ENCODE results near the gene COLGALT1. TPM values are rescaled to one million over a fixed set of nuclear protein-coding genes. Genes with fewer than 3 reads are reported as not detected.

The COLGALT1 gene
- total and polyA plus RNA-seq, 9 of the 15 experiments (the other 6 are each of a cell fraction or from before 2014, with no cell fraction given): 4.9 to 119 (median 82.6) TPM

GRCh38 chr19:17511724-17512573 lies 43.5 kb upstream of the COLGALT1 start (continued):
- TF ChIP-seq, protein P1, sequence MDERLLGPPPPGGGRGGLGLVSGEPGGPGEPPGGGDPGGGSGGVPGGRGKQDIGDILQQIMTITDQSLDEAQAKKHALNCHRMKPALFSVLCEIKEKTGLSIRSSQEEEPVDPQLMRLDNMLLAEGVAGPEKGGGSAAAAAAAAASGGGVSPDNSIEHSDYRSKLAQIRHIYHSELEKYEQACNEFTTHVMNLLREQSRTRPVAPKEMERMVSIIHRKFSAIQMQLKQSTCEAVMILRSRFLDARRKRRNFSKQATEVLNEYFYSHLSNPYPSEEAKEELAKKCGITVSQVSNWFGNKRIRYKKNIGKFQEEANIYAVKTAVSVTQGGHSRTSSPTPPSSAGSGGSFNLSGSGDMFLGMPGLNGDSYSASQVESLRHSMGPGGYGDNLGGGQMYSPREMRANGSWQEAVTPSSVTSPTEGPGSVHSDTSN (CRISPR knock-in tag; IDR thresholded peaks at IDR 0.05; ENCODE audit: low read depth): no peak
- TF ChIP-seq, protein P1 (tag; conservative IDR thresholded peaks at IDR 0.05; ENCODE audit: low read depth): no peak
- TF ChIP-seq MBD2 (IDR thresholded peaks at IDR 0.05; ENCODE audit: borderline replicate concordance, low read depth): 0 out of 2 replicates have a peak, but pooled peaks have one; percentile 34
- TF ChIP-seq NFXL1 (CRISPR knock-in tag; IDR thresholded peaks at IDR 0.05): no peak
- TF ChIP-seq DEAF1 (CRISPR knock-in tag; IDR thresholded peaks at IDR 0.05): no peak
- no peak for TF ChIP-seq FOXK2 (conservative IDR thresholded peaks at IDR 0.05 in 1 of 2, IDR thresholded peaks at IDR 0.05 in 1 of 2; ENCODE audit: low read depth in 2 of 2)
- no peak for TF ChIP-seq NCOA4 (IDR thresholded peaks at IDR 0.05; ENCODE audit: partially characterized antibody)
- TF ChIP-seq EGR1 (conservative IDR thresholded peaks at IDR 0.05): peak; percentile 73
- no peak for TF ChIP-seq BRCA1 (IDR thresholded peaks at IDR 0.05)
- no peak for TF ChIP-seq BRCA1 (CRISPR knock-in tag; IDR thresholded peaks at IDR 0.05)
- peak; percentile 78; the same call in 1 of the 2 replicates for TF ChIP-seq PHF8 (IDR thresholded peaks at IDR 0.05; ENCODE audit: borderline replicate concordance, low read length)
- no peak for TF ChIP-seq ATF1 (CRISPR knock-in tag; IDR thresholded peaks at IDR 0.05)
- TF ChIP-seq ATF1 (tag; IDR thresholded peaks at IDR 0.05): peak; percentile 80
- peak; percentile 95 for TF ChIP-seq SP1 (CRISPR knock-in tag; IDR thresholded peaks at IDR 0.05)
- TF ChIP-seq MECOM (CRISPR knock-in tag; IDR thresholded peaks at IDR 0.05): no peak
- TF ChIP-seq, protein P2, sequence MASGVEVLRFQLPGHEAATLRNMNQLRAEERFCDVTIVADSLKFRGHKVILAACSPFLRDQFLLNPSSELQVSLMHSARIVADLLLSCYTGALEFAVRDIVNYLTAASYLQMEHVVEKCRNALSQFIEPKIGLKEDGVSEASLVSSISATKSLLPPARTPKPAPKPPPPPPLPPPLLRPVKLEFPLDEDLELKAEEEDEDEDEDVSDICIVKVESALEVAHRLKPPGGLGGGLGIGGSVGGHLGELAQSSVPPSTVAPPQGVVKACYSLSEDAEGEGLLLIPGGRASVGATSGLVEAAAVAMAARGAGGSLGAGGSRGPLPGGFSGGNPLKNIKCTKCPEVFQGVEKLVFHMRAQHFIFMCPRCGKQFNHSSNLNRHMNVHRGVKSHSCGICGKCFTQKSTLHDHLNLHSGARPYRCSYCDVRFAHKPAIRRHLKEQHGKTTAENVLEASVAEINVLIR (CRISPR knock-in tag; IDR thresholded peaks at IDR 0.05): no peak
- TF ChIP-seq PHTF2 (CRISPR knock-in tag; IDR thresholded peaks at IDR 0.05): no peak
- TF ChIP-seq BHLHE40 (IDR thresholded peaks at IDR 0.05; ENCODE audit: low read length): 0 out of 2 replicates have a peak, but pooled peaks have one; percentile 21
- peak; percentile 98 for TF ChIP-seq ARID4B (CRISPR knock-in tag; IDR thresholded peaks at IDR 0.05)

Data from K562 (cell line).